Left hindlimb (tissue), 1 donor: Measurements from ENCODE around the gene MUC4.

Experiments
- DNase-seq: peaks from one replicate; pipeline ENCODE4 v3.0.0-alpha.2; 2018

Gene MUC4

GRCh38 chr3:195697582-195698324 is 114.0 kb downstream of the MUC4 start:
- DNase-seq, result no peak
